Measurements from ENCODE around the gene ZSWIM8.
"Not testable (repeated sequence)": the region's sequence is repeated elsewhere in the genome, so short reads cannot be mapped to it uniquely, and the experiment has no call there.

Gene ZSWIM8

GRCh38 chr10:73779018-73779417, 6.4 kb upstream of the ZSWIM8 start:
- no peak for DNase-seq

DNA sequence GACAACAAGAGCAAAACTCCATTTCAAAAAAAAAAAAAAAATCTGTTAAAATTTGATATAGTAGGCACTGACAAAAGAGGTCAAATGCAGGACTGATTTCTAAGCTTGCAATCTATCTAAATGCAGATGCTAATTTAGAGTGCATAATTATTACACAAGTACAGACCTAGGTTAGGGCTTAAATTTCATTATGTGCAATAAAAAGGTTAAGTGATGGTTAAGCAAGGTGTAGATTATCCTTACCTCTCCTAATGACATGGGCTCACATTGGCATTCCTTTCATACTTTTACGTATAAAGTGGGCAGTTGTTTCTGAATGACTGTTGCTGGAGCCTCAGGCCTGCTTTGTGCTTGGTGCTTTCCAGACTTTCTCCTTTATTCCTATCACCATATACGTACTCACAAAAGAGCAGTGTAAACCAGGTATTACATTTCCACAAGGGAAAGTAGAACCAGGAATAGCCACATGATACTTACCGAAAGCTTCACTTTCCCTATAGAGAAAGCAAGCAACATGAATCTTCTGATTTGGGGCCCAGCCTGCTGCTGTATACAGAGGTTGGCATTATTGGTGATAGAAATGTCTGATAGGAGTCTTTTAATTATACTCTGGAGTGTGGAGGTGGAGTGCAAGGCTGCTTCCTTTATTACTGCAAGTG, 5.7 kb upstream of the ZSWIM8 start:
- no peak for DNase-seq

GRCh38 chr10:73780301-73780700, 5.1 kb upstream of the ZSWIM8 start:
- no peak for DNase-seq

DNA sequence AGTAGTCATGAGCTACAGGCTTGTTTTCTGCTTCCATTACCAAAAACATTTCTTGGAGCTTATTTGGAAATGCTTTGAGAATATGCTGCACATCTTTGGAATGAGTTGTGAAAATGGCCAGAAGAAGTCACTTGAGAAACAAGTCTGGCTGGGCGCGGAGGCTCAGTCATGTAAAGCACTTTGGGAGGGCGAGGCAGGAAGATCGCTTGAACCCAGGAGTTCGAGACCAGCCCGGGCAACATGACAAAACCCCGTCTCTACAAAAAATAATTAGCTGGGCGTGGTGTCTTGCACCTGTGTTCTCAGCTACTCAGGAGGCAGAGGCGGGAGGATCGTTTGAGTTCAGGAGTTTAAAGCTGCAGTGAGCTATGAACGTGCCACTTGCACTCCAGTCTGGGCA, 4.4 kb upstream of the ZSWIM8 start:
- DNase-seq = no peak

GRCh38 chr10:73781548-73781878, 3.9 kb upstream of the ZSWIM8 start:
- DNase-seq = no peak

- DNase-seq = peak; percentile 76
Measured at GRCh38 chr10:73781879-73782748, 3.3 kb upstream of the ZSWIM8 start, which contains the start of gene CHCHD1. TSS of gene CHCHD1 (plus strand) at chr10:73782048. CDS start at chr10:73782076, 28 bp downstream.

- DNase-seq = no peak
Measured at GRCh38 chr10:73782749-73783085, 2.7 kb upstream of the ZSWIM8 start.

- DNase-seq = no peak
Measured at GRCh38 chr10:73785721-73786511, 510 bp downstream of the ZSWIM8 start.

DNA sequence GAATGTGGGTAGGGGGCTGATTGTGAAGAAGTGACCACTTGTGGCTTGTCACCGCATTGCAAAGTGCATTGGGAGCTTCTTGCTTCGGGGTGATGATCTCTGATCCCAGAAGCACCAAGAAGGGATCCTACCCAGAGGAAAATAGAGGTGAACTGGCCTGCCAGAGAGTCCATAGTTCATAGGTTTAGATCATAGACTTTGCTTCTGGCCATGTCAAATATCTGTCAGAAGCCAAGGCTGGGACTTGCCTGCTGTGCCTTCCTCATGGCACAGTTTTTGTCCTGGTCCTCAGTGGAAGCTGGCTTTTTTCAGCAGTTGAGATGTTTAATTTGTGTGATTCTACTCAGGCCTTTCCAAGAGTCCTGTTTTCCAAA, 1.1 kb downstream of the ZSWIM8 start:
- DNase-seq = no peak

- not testable (repeated sequence) for DNase-seq
Measured at GRCh38 chr10:73787031-73787800, 1.8 kb downstream of the ZSWIM8 start.

DNA sequence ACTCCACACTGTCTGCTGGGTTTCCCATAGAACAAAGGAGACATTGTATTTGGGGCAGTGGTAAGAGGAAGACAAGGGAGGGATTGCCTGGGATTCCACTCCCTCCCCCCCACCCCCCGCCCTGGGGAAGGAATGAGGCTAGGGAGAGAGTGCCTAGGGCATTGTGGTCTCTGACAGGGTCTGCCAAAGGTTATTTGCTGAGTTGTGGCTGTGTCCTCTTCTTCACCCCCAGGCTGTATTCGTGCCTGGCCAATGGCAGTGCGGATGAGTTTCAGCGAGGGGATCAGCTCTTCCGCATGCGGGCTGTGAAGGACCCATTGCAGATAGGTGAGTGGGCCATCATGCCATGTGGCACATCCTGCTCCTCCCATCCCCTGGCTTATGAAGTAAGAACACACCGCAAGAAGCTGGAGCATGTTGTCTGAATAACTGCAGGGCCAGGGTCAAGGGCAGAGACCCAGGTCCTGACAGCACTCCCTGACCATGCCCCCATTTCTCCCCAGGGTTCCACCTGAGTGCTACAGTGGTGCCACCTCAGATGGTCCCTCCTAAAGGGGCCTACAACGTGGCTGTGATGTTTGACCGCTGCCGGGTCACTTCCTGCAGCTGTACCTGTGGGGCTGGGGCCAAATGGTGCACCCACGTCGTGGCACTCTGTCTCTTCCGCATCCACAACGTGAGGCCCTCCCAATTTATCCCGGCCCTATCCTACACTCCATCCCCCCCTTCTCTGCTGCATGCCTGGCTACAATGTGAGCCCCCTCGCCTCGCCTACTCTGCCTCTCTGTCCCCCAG, 3.7 kb downstream of the ZSWIM8 start:
- no peak for DNase-seq

GRCh38 chr10:73789659-73790055, 4.3 kb downstream of the ZSWIM8 start:
- no peak for DNase-seq

- no peak for DNase-seq
Measured at GRCh38 chr10:73790886-73791625, 5.7 kb downstream of the ZSWIM8 start.

DNA sequence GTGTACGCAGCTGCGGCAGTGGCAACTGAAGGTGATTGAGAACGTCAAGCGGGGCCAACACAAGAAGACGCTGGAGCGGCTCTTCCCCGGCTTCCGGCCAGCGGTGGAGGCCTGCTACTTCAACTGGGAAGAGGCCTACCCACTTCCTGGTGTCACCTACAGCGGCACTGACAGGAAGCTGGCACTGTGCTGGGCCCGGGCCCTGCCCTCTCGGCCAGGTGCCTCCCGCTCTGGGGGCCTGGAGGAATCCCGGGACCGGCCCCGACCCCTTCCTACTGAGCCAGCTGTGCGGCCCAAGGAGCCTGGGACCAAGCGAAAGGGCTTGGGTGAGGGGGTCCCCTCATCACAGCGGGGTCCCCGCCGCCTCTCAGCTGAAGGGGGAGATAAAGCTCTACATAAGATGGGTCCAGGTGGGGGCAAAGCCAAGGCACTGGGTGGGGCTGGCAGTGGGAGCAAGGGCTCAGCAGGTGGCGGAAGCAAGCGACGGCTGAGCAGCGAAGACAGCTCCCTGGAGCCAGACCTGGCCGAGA, 6.5 kb downstream of the ZSWIM8 start:
- no peak for DNase-seq

DNA sequence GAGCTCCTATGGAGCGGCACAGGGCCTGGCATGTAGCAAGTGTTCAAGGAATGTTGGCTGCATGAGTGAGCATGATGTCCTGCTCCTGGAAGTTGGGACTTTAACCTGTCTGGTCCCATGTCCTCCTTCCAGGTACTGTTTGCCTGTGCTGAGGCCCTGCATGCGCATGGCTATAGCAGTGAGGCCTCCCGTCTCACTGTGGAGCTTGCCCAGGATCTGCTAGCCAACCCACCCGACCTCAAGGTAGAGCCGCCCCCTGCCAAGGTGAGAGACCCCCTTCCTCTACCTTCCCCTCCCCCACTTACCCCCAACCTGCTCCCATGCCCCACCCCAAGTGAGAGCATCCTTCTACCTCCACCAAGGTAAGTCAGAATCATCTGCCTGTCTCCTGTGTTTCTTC, 8.1 kb downstream of the ZSWIM8 start:
- no peak for DNase-seq

GRCh38 chr10:73795491-73795890, 10.1 kb downstream of the ZSWIM8 start:
- DNase-seq = not testable (repeated sequence)

GRCh38 chr10:73796035-73796434, 10.6 kb downstream of the ZSWIM8 start:
- not testable (repeated sequence) for DNase-seq

DNA sequence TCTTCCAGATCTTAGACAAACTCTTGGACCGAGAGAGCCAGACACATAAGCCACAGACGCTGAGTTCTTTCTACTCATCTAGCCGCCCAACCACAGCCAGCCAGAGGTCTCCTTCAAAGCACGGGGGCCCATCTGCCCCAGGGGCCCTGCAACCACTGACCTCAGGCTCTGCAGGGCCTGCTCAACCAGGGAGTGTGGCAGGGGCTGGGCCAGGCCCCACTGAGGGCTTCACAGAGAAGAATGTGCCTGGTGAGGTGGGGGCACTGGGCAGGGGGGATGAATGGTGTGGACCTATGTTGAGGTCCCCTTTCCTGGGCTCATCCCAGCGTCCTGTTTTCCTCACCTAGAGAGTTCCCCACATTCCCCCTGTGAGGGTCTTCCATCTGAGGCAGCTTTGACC, 11.4 kb downstream of the ZSWIM8 start:
- no peak for DNase-seq

- no peak for DNase-seq
Measured at GRCh38 chr10:73797324-73798025, 12.1 kb downstream of the ZSWIM8 start.

DNA sequence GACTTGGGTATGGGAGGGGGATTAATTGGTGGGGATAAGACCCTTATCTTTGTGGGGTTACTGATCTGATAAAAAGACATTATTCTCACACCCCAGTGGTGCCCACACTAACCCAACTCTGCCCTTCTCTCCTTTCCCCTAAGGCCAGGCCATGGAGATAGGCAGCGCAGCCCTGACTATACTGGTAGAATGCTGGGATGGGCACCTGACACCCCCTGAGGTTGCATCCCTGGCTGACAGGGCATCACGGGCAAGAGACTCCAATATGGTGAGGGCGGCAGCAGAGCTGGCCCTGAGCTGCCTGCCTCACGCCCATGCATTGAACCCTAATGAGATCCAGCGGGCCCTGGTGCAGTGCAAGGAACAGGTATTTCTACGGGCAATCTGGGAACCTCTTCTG, 12.7 kb downstream of the ZSWIM8 start:
- DNase-seq = no peak

All from NCI-H1048 (cell line).